Panc1 (cell line): ENCODE measurements around the gene COP1. TPM values are rescaled to one million over a fixed set of nuclear protein-coding genes. Genes with fewer than 3 reads are reported as not detected.

Source experiments
- ATAC-seq: fragments of 200-7000 bp; cut with Tn5 transposase; 2 replicates; pipeline ENCODE4 v1.9.1; 2020; ENCODE audit warnings: mild to moderate bottlenecking, moderate library complexity
- BruUV-seq: library from RNA; stranded (reverse); fragments of 400-500 nt; replicated peaks from 2 replicates; lab custom pipeline; 2021; lab: Mats Ljungman, UMichigan
- CTCF ChIA-PET: fragments of 300-600 bp; sonication (Branson Sonifier 250); formaldehyde crosslinking; loops from one replicate; lab custom pipeline; 2022; ENCODE audit warnings: antibody characterized with exemption; lab: Charles Lee
- POLR2A ChIA-PET: fragments of 300-600 bp; sonication (Branson Sonifier 250); formaldehyde crosslinking; loops from one replicate; lab custom pipeline; 2022; ENCODE audit warnings: antibody characterized with exemption; lab: Charles Lee
- DNase-seq: peaks from one replicate; pipeline ENCODE4 v3.0.0-alpha.2; 2010; ENCODE audit warnings: low read depth, low spot score
- H3K27ac ChIP-seq: 2 replicates; pipeline ENCODE4 v1.5.1; 2011; ENCODE audit warnings: mild to moderate bottlenecking, low read length, inconsistent platforms
- H3K27me3 ChIP-seq: fragments of 200-500 bp; sonication (Bioruptor generic); 2 replicates; pipeline ENCODE4 v1.6.0; 2014; ENCODE audit warnings: low read length, inconsistent platforms; ENCODE audit not compliant: control insufficient read depth, insufficient read depth
- H3K36me3 ChIP-seq: fragments of 200-500 bp; sonication (Bioruptor generic); 2 replicates; pipeline ENCODE4 v1.5.1; 2014; ENCODE audit warnings: inconsistent platforms, mild to moderate bottlenecking, low read length, moderate library complexity; ENCODE audit not compliant: control insufficient read depth, insufficient read depth
- H3K4me1 ChIP-seq: 2 replicates; pipeline ENCODE4 v1.5.1; 2011; ENCODE audit warnings: inconsistent platforms, mild to moderate bottlenecking, low read length, moderate library complexity; ENCODE audit not compliant: control insufficient read depth, insufficient read depth
- H3K4me3 ChIP-seq, 2 experiments: 2 replicates each; pipeline ENCODE4 v1.5.1; 2011 to 2012; ENCODE audit warnings: low read depth in 2 of 2, low read length in 2 of 2, mild to moderate bottlenecking in 2 of 2, inconsistent platforms in 1 of 2, moderate library complexity in 1 of 2
- H3K9me3 ChIP-seq: fragments of 200-500 bp; sonication (Bioruptor generic); 2 replicates; pipeline ENCODE4 v1.5.1; 2014; ENCODE audit warnings: low read depth, mild to moderate bottlenecking, inconsistent platforms, low read length, moderate library complexity; ENCODE audit not compliant: control insufficient read depth, insufficient read depth
- CTCF ChIP-seq: fragments of 450-650 bp; IDR thresholded peaks from 2 replicates; pipeline ENCODE4 v1.5.1; 2017; ENCODE audit warnings: mild to moderate bottlenecking
- POLR2AphosphoS5 ChIP-seq: IDR thresholded peaks from 2 replicates; pipeline ENCODE4 v1.6.1; 2012; ENCODE audit warnings: mild to moderate bottlenecking, low read depth, low read length, moderate library complexity
- REST ChIP-seq, 2 experiments: IDR thresholded peaks; 2 replicates each; pipeline ENCODE4 v1.6.1; 2011 to 2012; ENCODE audit warnings: low read depth in 2 of 2, control low read depth in 1 of 2, low read length in 1 of 2, mild to moderate bottlenecking in 1 of 2, moderate library complexity in 1 of 2; ENCODE audit not compliant: insufficient read depth in 1 of 2
- SIN3A ChIP-seq: IDR thresholded peaks from 2 replicates; pipeline ENCODE4 v1.6.1; 2012; ENCODE audit warnings: low read depth, mild to moderate bottlenecking, low read length, moderate library complexity, borderline replicate concordance; ENCODE audit not compliant: insufficient read depth
- TCF7L2 ChIP-seq: IDR thresholded peaks from 2 replicates; pipeline ENCODE4 v1.6.1; 2011; ENCODE audit warnings: mild to moderate bottlenecking, low read depth, low read length, inconsistent platforms
- in situ Hi-C: cut with HindIII; loops from 2 replicates; pipeline ENCODE4 v1.10.0; 2016; ENCODE audit warnings: low sequenced_read_pairs, low pct_unique_long_range_greater_than_20kb
- intact Hi-C: fragments of 100-400 bp; cut with micrococcal nuclease; formaldehyde crosslinking; loops from one replicate; pipeline ENCODE4 v1.10.0; 2022; ENCODE audit not compliant: unreplicated experiment
- total RNA-seq: library from RNA; stranded (reverse); gene quantifications from one replicate; pipeline ENCODE4 v1.2.1, GENCODE V29; 2021; ENCODE audit not compliant: unreplicated experiment

Gene COP1
- total RNA-seq, 1 experiment from 2014 or later, result 36.5 TPM

- no peaks in the 10 kb centered on the region for H3K4me1 ChIP-seq
- no peak for DNase-seq
- H3K4me3 ChIP-seq, result no peak overlapping the region
- intact Hi-C loops (no loop called here), in situ Hi-C loops (no loop called here)
- no peaks in the 10 kb centered on the region for H3K36me3 ChIP-seq
- ATAC-seq, result no peak
- ChIA-PET CTCF (no interaction called here), POLR2A (no interaction called here)
- H3K9me3 ChIP-seq, result no peaks in the 10 kb centered on the region
- no TSS peak for BruUV-seq
- H3K27ac ChIP-seq, result no peak overlapping the region
- no peaks in the 10 kb centered on the region for H3K27me3 ChIP-seq
- TF ChIP-seq TCF7L2, result no peak
- no peak for TF ChIP-seq POLR2AphosphoS5
- no peak for TF ChIP-seq SIN3A
- no peak for TF ChIP-seq CTCF
- TF ChIP-seq REST (IDR thresholded peaks at IDR 0.05; ENCODE audit: insufficient read depth in 1 of 2, low read depth in 2 of 2, low read length in 1 of 2), result no peak
Measured at GRCh38 chr1:176196728-176197127, 10.4 kb downstream of the COP1 start.

GRCh38 chr1:176195547-176195946, 11.5 kb downstream of the COP1 start:
- Histone ChIP-seq H3K27ac (no peak overlapping the region), H3K4me1 (no peaks in the 10 kb centered on the region), H3K9me3 (no peaks in the 10 kb centered on the region), H3K36me3 (no peaks in the 10 kb centered on the region), H3K4me3 (no peak overlapping the region), H3K27me3 (no peaks in the 10 kb centered on the region)
- intact Hi-C loops, result no loop called here
- DNase-seq (no peak), ATAC-seq (no peak)
- TF ChIP-seq SIN3A, result no peak
- TF ChIP-seq TCF7L2, result no peak
- TF ChIP-seq CTCF, result no peak
- TF ChIP-seq POLR2AphosphoS5, result no peak
- no peak for TF ChIP-seq REST (IDR thresholded peaks at IDR 0.05; ENCODE audit: insufficient read depth in 1 of 2, low read depth in 2 of 2, low read length in 1 of 2)
- ChIA-PET POLR2A (no interaction called here), CTCF (no interaction called here)
- in situ Hi-C loops, result no loop called here
- no TSS peak for BruUV-seq
